Vein endothelial cell (primary cell): ENCODE measurements around the gene RHBDL3. TPM values are rescaled to one million over a fixed set of nuclear protein-coding genes. Genes with fewer than 3 reads are reported as not detected.

Experiments used
- small RNA-seq: library from RNA; depleted of rRNA; stranded (forward); fragments of <200 nt; gene quantifications from one replicate; pipeline ENCODE3, GENCODE V24; 2012
- total RNA-seq: library from RNA; depleted of rRNA; stranded (reverse); fragments of >200 nt; gene quantifications from 2 replicates; pipeline ENCODE4 v1.2.3, GENCODE V29; 2012

The RHBDL3 gene, protein sequence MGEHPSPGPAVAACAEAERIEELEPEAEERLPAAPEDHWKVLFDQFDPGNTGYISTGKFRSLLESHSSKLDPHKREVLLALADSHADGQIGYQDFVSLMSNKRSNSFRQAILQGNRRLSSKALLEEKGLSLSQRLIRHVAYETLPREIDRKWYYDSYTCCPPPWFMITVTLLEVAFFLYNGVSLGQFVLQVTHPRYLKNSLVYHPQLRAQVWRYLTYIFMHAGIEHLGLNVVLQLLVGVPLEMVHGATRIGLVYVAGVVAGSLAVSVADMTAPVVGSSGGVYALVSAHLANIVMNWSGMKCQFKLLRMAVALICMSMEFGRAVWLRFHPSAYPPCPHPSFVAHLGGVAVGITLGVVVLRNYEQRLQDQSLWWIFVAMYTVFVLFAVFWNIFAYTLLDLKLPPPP
- total RNA-seq = not detected in 2 replicates

DNA sequence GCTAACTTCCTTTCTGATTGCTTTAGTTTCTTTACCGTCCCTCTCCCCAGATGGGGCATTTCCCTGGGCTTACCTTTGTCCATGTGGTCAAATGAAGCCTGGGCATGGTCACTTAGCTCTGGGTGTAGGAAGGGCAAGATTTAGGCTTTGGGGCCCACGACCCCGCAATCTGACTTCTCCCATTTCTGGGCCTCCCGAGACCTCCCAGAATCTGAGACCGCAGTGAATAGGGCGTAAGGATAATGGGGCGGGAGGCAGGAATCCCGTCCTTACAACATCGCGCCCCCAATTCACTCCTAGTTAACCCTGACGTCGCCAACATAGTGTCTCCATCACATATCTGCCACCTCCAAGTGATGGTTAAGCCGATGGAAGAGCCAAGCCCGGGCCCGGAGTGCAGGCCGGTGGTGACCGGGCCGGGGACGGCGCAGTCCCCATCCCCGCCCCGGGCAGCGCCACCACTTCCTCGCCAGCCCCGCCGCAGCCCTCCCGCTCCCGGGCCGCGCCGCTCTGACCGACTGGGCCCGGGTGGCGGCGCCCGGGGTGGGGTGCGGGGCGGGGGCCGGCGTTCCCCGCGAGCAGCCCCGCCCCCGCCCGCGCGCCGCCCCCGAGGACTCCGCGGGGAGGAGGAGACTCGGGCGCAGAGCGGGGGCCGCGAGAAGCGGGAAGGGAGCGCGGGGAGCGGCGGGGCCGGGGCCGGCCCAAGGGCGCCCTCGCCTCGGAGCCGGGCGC, at the start of gene RHBDL3:
Gene RHBDL3, plus strand, starts transcription at position 641 of the 732 bp plus-strand sequence. CDS start 358 bp downstream, outside the sequence.

DNA sequence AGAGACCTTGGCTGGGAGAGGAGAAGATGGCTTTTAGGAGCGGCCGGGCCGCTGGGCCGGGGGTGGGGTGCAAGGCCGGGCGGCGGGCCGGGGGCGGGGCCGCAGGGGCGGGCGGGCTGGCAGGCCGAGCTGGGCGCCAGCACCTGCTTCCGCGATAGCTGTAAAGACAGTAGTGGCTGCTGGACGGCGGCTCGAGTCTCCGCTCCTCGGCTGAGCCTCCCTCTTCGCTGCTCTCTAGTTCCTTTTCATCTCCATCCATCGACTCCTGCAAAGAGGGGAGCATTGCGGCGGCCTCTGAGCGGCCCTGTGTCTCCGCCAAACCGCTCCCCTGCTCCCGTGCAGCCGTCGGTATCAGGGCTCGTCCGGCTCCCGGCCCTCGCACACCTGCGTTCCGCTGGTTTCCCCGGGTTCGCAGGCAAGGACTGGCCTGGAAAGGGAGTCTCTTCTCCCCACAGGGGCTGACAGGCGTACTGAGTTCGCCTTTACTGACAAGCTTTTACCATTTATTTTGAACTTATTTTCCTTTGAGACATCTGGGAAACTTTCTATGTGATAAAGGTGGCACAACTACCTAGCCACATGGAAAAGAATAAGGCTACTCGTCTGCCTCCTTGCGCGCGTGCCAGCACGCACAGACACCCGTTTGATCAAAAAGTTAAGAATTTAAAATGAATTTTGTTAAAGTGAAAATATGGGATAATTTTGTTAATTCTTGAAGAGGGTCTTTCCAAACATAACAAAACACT, 76.4 kb downstream of the RHBDL3 start, which contains the start of gene C17orf75:
Gene C17orf75, minus strand, starts transcription at position 317 of the 746 bp plus-strand sequence. Its CDS starts 34 bp downstream, at position 283.

DNA sequence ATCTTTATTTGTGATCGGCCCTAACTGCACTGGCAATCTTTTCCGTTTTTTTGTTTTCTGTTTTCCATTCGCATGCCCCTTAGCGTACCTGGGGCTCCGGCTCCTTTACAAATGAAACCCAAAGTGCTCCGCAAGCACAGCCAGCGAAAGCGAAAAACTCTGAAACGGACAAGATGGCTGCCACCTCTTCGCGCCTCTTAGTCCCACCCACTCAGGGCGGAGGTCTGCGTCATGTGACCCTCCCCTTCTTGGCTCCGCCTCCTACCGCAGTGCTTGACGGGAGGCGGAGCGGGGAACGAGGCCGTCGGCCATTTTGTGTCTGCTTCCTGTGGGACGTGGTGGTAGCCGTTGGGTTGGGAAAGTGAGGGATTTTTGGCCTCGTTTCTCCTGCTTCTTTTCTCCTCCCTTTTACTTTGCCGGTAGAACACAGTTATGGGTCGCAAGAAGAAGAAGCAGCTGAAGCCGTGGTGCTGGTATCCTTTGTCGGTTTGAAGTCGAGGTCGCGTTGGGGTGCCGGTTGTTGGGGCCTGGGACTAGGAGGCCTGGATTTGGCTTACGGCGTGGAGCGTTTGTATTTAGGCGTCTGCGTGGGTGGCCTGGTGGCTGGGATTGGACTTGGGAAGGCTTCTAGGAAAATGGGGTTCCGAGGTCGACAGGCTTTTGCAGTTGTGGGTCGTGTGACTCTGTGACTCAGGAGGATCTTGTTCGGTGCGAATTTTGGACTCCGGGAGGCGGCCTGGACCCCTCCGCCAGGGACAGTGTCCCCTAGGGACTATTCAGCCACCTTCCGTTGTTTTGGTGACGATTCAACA, 84.4 kb downstream of the RHBDL3 start, which contains the start of gene ZNF207:
Gene ZNF207, plus strand, starts transcription at position 304 of the 812 bp plus-strand sequence. Its CDS starts 129 bp downstream, at position 433.

Small RNA genes within 50 kb of the gene (small RNA-seq; reads per million reads assigned to genes)
- gene UBL5P2 = 0.11 reads per million

Other genes with a start within 250 kb of the RHBDL3 start
- gene RHOT1, start 123.3 kb upstream of the RHBDL3 start, total RNA-seq = 34.9 and 40.5 TPM in 2 replicates
- gene C17orf75, start 76.3 kb downstream of the RHBDL3 start, total RNA-seq = 15.8 and 18.0 TPM in 2 replicates
- 154 and 225 TPM in 2 replicates for gene ZNF207, start 84.3 kb downstream of the RHBDL3 start, total RNA-seq
- 107 and 133 TPM in 2 replicates for gene PSMD11, start 178.7 kb downstream of the RHBDL3 start, total RNA-seq
- gene CDK5R1, start 221.2 kb downstream of the RHBDL3 start, total RNA-seq = 2.4 and 3.6 TPM in 2 replicates